Neuron (in vitro differentiated cells): Measurements from ENCODE around the gene AICDA.

Experiments
- H2AFZ ChIP-seq: one replicate; pipeline ENCODE4 v1.6.1; 2013; ENCODE audit warnings: low read depth, mild to moderate bottlenecking, inconsistent platforms, low read length, moderate library complexity
- H3K27me3 ChIP-seq: one replicate; pipeline ENCODE4 v1.6.1; 2013; ENCODE audit warnings: low read length; ENCODE audit not compliant: insufficient read depth
- H3K36me3 ChIP-seq: one replicate; pipeline ENCODE4 v1.6.1; 2013; ENCODE audit warnings: low read length; ENCODE audit not compliant: insufficient read depth
- H3K4me1 ChIP-seq: one replicate; pipeline ENCODE4 v1.6.1; 2013; ENCODE audit warnings: low read length; ENCODE audit not compliant: insufficient read depth
- H3K4me3 ChIP-seq: 2 replicates; pipeline ENCODE4 v1.5.1; 2013; ENCODE audit warnings: mild to moderate bottlenecking, low read length, moderate library complexity
- H3K9me3 ChIP-seq: one replicate; pipeline ENCODE4 v1.6.1; 2013; ENCODE audit warnings: low read length

The AICDA gene

DNA sequence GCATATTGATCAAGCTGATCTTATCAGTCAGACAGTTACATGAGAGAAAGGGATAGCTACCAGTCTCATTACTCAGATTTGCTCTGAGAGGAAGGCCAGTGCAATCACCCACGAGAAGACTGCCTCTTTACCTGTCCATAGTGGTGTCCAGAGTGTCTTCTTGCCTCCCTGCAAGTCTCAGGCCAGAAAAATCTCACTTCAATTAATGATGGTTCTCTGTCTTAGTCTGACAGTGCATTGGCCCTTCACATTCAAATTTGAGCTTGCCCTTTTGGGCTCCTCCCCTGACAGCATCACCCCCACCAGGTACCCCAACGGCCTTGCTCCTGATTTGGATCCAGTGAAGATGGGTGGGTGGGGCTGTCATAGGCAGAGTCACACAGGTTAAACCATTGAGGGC is at the start of gene AICDA:
AICDA (minus strand) TSS at position 231 of the 400 bp plus-strand sequence; CDS start at position 139, 92 bp downstream.
- no peak within 1 kb of the TSS for H3K4me3 ChIP-seq
- no peak within 1 kb of the TSS for H2AFZ ChIP-seq
- no peaks in the 10 kb centered on the region for H3K36me3 ChIP-seq
- no peaks in the 10 kb centered on the region for H3K4me1 ChIP-seq
- peaks cover 3% of the 10 kb centered on the region for H3K27me3 ChIP-seq
- H3K9me3 ChIP-seq, result no peaks in the 10 kb centered on the region

DNA sequence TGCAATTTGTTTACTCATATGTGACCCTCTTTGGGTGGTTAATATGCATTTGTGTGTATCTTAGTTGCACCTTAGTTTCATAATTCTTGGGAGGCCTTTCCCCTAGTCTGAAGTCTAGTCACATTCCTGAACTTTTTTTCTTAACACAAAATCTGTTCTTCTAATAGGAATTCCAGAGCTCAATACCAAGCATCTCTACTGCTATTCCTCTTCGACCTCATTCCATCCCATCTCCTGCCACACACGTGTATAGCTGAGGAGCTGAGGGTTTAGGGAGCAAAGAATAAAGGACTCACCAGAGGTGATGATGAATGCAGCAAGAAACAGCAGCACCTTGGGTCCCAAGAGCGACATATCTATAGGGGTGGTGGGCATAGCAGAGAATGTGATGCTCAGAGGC is 49.1 kb upstream of the AICDA start:
- H3K4me1 ChIP-seq, result peaks cover 4% of the 10 kb centered on the region
- H3K4me3 ChIP-seq, result no peak overlapping the region

GRCh38 chr12:8661016-8661415 is 48.4 kb upstream of the AICDA start:
- no peak overlapping the region for H3K4me3 ChIP-seq
- no peaks in the 10 kb centered on the region for H3K27me3 ChIP-seq
- H3K9me3 ChIP-seq, result no peaks in the 10 kb centered on the region
- H3K4me1 ChIP-seq, result peaks cover 4% of the 10 kb centered on the region
- H3K36me3 ChIP-seq, result no peaks in the 10 kb centered on the region
- H2AFZ ChIP-seq, result no peak overlapping the region

More for the DNA sequence above, 49.1 kb upstream of the AICDA start:
- no peak overlapping the region for H2AFZ ChIP-seq
- H3K9me3 ChIP-seq, result no peaks in the 10 kb centered on the region
- H3K36me3 ChIP-seq, result no peaks in the 10 kb centered on the region
- H3K27me3 ChIP-seq, result no peaks in the 10 kb centered on the region

DNA sequence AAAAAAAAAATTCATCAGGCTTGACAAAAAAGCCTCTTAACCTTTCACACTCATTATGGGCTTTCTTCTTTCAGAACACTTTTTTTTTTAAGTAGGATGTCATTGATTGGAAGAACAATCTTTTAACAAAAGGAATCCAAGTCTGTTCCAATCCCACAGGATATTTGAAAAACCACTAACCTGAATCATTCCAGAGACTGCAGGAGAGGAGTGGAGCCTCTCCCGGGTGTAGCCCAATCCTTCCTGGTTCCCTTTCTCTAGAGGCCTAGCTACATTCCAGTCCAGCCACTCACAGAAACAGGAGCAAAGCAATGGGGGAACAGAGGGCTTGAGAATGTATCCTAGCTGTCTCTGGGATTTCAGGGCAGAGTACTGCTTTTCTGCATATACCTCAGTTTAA is 45.7 kb upstream of the AICDA start:
- Histone ChIP-seq H3K9me3 (no peaks in the 10 kb centered on the region), H3K36me3 (no peaks in the 10 kb centered on the region), H2AFZ (no peak overlapping the region), H3K27me3 (no peaks in the 10 kb centered on the region), H3K4me1 (peaks cover 4% of the 10 kb centered on the region), H3K4me3 (no peak overlapping the region)

DNA sequence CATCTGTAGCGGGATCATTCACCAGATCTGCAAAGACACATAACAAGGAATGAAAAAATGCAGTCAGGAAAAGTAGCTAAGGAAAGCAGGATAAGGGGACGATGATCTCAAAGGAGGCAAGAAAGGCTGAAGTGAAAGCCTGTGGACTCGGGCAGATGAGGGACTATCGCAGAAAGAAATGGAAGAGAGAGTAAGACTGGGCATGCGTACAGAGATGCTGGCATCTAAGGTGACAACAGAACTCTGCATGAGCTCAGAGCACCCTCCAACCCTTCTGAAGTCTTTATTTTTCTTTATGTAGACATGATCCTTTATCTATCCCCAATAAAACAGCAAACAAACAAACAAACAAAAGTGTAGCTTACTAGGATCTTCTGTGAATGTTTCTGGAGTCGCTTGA is 42.8 kb upstream of the AICDA start:
- Histone ChIP-seq H3K36me3 (no peaks in the 10 kb centered on the region), H3K27me3 (no peaks in the 10 kb centered on the region), H2AFZ (no peak overlapping the region), H3K4me1 (no peaks in the 10 kb centered on the region), H3K9me3 (no peaks in the 10 kb centered on the region), H3K4me3 (no peak overlapping the region)

- H3K4me1 ChIP-seq, result no peaks in the 10 kb centered on the region
- H3K36me3 ChIP-seq, result no peaks in the 10 kb centered on the region
- H2AFZ ChIP-seq, result no peak overlapping the region
- peaks cover 2% of the 10 kb centered on the region for H3K27me3 ChIP-seq
- no peak overlapping the region for H3K4me3 ChIP-seq
- no peaks in the 10 kb centered on the region for H3K9me3 ChIP-seq
These were observed 36.0 kb upstream of the AICDA start for GRCh38 chr12:8648576-8649205.

DNA sequence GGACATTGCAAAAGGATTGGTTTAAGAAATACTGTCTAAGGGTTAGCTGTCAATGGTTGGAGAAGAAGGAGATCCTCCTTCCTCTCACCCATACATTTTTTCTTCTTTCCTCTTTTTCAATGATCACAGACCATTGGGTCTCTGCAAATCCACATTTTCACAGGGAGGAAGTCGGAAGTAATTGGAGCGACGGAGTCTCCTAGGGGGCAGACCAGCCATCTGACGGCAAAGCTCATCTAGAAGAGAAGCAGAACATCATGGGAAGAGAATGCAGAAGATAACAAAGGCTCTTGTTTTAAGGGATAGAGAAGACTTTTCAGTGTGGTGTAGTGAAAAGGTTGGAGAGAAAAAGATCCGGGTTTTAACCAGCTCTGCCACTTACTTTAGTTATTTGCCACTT is 35.3 kb upstream of the AICDA start:
- Histone ChIP-seq H3K4me1 (no peaks in the 10 kb centered on the region), H3K36me3 (no peaks in the 10 kb centered on the region), H3K27me3 (peaks cover 2% of the 10 kb centered on the region), H3K9me3 (no peaks in the 10 kb centered on the region), H3K4me3 (no peak overlapping the region), H2AFZ (no peak overlapping the region)

GRCh38 chr12:8644345-8645248 is 31.9 kb upstream of the AICDA start:
- Histone ChIP-seq H2AFZ (no peak overlapping the region), H3K9me3 (no peaks in the 10 kb centered on the region), H3K36me3 (no peaks in the 10 kb centered on the region), H3K4me1 (no peaks in the 10 kb centered on the region), H3K4me3 (no peak overlapping the region), H3K27me3 (peaks cover 2% of the 10 kb centered on the region)

DNA sequence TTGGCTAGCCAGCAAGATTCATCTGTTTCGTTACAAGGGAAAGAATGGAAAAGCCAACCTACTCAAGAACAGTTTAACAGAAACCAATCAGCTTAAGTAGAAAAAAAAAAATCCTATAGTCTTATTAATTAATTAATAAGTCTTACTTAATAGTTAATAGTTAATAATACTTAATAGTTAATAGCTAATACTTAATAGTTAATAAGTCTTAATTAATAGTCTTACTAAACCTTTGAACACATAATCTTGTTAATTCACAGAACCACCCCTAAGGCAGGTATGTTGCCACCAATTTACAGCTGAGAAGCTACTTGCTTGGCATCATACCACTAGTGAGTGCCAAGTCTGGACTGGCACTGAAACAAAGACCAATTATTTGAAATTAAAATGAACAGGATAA is 30.1 kb upstream of the AICDA start:
- Histone ChIP-seq H2AFZ (no peak overlapping the region), H3K4me1 (no peaks in the 10 kb centered on the region), H3K9me3 (no peaks in the 10 kb centered on the region), H3K4me3 (no peak overlapping the region), H3K36me3 (no peaks in the 10 kb centered on the region), H3K27me3 (no peaks in the 10 kb centered on the region)

DNA sequence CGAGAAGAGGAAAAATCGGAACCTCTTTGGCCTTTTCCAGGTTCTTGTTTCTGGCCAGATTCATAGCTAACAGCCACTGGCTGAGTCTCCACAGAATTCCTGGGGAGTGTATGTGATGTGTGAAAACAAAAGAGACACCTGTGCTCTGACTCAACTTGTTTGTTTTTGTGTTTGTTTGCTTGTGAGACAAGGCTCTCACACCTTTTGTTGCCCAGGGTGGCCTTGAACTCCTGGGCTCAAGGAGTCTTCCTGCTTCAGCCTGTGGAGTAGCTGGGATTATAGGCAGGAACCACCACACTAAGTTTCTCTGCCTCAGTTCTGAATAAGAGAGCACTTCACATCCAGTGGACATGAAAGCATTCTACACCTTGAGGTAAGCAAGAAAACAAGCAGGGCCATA is 27.3 kb upstream of the AICDA start:
- Histone ChIP-seq H2AFZ (no peak overlapping the region), H3K4me3 (no peak overlapping the region), H3K4me1 (no peaks in the 10 kb centered on the region), H3K27me3 (no peaks in the 10 kb centered on the region), H3K36me3 (no peaks in the 10 kb centered on the region), H3K9me3 (no peaks in the 10 kb centered on the region)

DNA sequence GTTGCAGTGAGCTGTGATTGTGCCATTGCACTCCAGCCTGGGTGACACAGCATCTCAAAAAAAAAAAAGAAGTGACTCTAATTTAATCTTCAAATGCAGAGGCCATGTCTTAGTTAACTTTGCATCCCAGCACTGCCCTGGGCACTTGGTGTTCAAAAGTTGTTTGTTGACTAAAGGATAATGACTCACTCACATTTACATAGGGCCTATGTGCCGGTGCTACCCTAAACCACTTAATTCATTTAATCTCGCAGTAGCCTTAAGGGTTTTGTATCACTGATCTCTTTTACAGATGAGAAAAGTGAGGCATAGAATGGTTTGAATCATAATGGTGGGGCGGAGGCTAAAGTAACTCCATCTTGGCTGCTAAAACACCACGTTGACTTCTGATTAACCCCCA is 26.3 kb upstream of the AICDA start:
- Histone ChIP-seq H3K4me1 (no peaks in the 10 kb centered on the region), H3K4me3 (no peak overlapping the region), H3K9me3 (no peaks in the 10 kb centered on the region), H3K27me3 (no peaks in the 10 kb centered on the region), H3K36me3 (no peaks in the 10 kb centered on the region), H2AFZ (no peak overlapping the region)

GRCh38 chr12:8637666-8638065 is 25.0 kb upstream of the AICDA start:
- no peaks in the 10 kb centered on the region for H3K27me3 ChIP-seq
- H2AFZ ChIP-seq, result no peak overlapping the region
- no peaks in the 10 kb centered on the region for H3K36me3 ChIP-seq
- no peaks in the 10 kb centered on the region for H3K4me1 ChIP-seq
- H3K4me3 ChIP-seq, result no peak overlapping the region
- no peaks in the 10 kb centered on the region for H3K9me3 ChIP-seq

- H3K36me3 ChIP-seq, result no peaks in the 10 kb centered on the region
- no peaks in the 10 kb centered on the region for H3K4me1 ChIP-seq
- no peaks in the 10 kb centered on the region for H3K27me3 ChIP-seq
- no peaks in the 10 kb centered on the region for H3K9me3 ChIP-seq
- no peak overlapping the region for H3K4me3 ChIP-seq
- no peak overlapping the region for H2AFZ ChIP-seq
These were observed 24.6 kb upstream of the AICDA start for GRCh38 chr12:8637244-8637643.
